SK-N-SH treated with all-trans-retinoic acid at 6 μM for 48 hours (cell line): ENCODE measurements around the gene KRT39.

Experiments
- ISL1 ChIP-seq: fragments of 250-450 bp; sonication (Bioruptor Pico); IDR thresholded peaks from 2 replicates; pipeline ENCODE4 v2.1.2; 2022; ENCODE audit warnings: mild to moderate bottlenecking, moderate library complexity
- TCF4 ChIP-seq: fragments of 250-450 bp; sonication (Bioruptor Pico); IDR thresholded peaks from 2 replicates; pipeline ENCODE4 v1.8.0; 2021; ENCODE audit warnings: mild to moderate bottlenecking, moderate library complexity, borderline replicate concordance

GRCh38 chr17:41012326-41013120, 45.8 kb upstream of the KRT39 start:
- TF ChIP-seq TCF4 (CRISPR knock-in tag) (no peak), ISL1 (CRISPR knock-in tag) (no peak)
